Naive thymus-derived CD4-positive, alpha-beta T cell (primary cell): ENCODE data around the gene PIGZ. TPM values are rescaled to one million over a fixed set of nuclear protein-coding genes. Genes with fewer than 3 reads are reported as not detected.

Experiments used
- ATAC-seq: fragments of 150-1000 bp; cut with Tn5 transposase; 2 replicates; pipeline ENCODE4 v1.10.0; 2021; ENCODE audit warnings: mild to moderate bottlenecking, moderate library complexity
- CTCF ChIA-PET: fragments of 350-600 bp; sonication (Branson Sonifier 250); formaldehyde crosslinking; loops from one replicate; lab custom pipeline; 2021; ENCODE audit warnings: antibody characterized with exemption; lab: Charles Lee
- POLR2A ChIA-PET: fragments of 350-600 bp; sonication (Branson Sonifier 250); formaldehyde crosslinking; loops from one replicate; lab custom pipeline; 2021; ENCODE audit warnings: antibody characterized with exemption, inconsistent platforms; lab: Charles Lee
- DNase-seq, 9 donors: peaks; one replicate each; pipeline versions ENCODE4 v3.0.0 to v3.0.0-alpha.2; 2020 to 2022; ENCODE audit warnings: mixed read lengths in 1 of 9
- H3K27ac ChIP-seq: one replicate; pipeline ENCODE4 v1.7.0; 2013; ENCODE audit warnings: mild to moderate bottlenecking, low read depth, low read length, moderate library complexity
- H3K27me3 ChIP-seq, 2 donors: one replicate each; pipeline ENCODE4 v1.7.0; 2013; ENCODE audit warnings: low read length in 2 of 2, mild to moderate bottlenecking in 2 of 2, moderate library complexity in 2 of 2; ENCODE audit not compliant: control insufficient read depth in 2 of 2, insufficient read depth in 2 of 2
- H3K36me3 ChIP-seq, 3 experiments: 1 replicate in 2 of 3; 2 replicates in 1 of 3; pipeline ENCODE4 v1.7.0; 2013; ENCODE audit warnings: low read length in 3 of 3, mild to moderate bottlenecking in 3 of 3, moderate library complexity in 1 of 3; ENCODE audit not compliant: insufficient read depth in 3 of 3, control insufficient read depth in 2 of 3
- H3K4me1 ChIP-seq, 2 donors: one replicate each; pipeline ENCODE4 v1.7.0; 2013; ENCODE audit warnings: low read length in 2 of 2, mild to moderate bottlenecking in 2 of 2, moderate library complexity in 1 of 2; ENCODE audit not compliant: control insufficient read depth in 2 of 2, insufficient read depth in 2 of 2
- H3K4me3 ChIP-seq: 2 replicates; pipeline ENCODE4 v1.7.0; 2013; ENCODE audit warnings: mild to moderate bottlenecking, low read length
- H3K9me3 ChIP-seq, 3 experiments: 1 replicate in 2 of 3; 2 replicates in 1 of 3; pipeline ENCODE4 v1.7.0; 2013; ENCODE audit warnings: low read length in 3 of 3; ENCODE audit not compliant: control insufficient read depth in 2 of 3
- H3K27ac Mint-ChIP-seq, 9 donors: one replicate each; pipeline ENCODE4 v1.8.0; 2020 to 2022; ENCODE audit warnings: mixed read lengths in 9 of 9, mild to moderate bottlenecking in 8 of 9, moderate library complexity in 5 of 9, inconsistent platforms in 2 of 9
- H3K27me3 Mint-ChIP-seq, 5 donors: one replicate each; pipeline ENCODE4 v1.8.0; 2021 to 2022; ENCODE audit warnings: mixed read lengths in 5 of 5, mild to moderate bottlenecking in 1 of 5
- H3K36me3 Mint-ChIP-seq, 5 donors: one replicate each; pipeline ENCODE4 v1.8.0; 2020 to 2022; ENCODE audit warnings: mixed read lengths in 5 of 5, mild to moderate bottlenecking in 3 of 5, inconsistent platforms in 1 of 5
- H3K4me1 Mint-ChIP-seq, 7 donors: one replicate each; pipeline ENCODE4 v1.8.0; 2020 to 2022; ENCODE audit warnings: mixed read lengths in 7 of 7, mild to moderate bottlenecking in 3 of 7, inconsistent platforms in 1 of 7
- H3K4me3 Mint-ChIP-seq, 10 donors: one replicate each; pipeline ENCODE4 v1.8.0; 2020 to 2022; ENCODE audit warnings: mild to moderate bottlenecking in 10 of 10, mixed read lengths in 10 of 10, moderate library complexity in 6 of 10, inconsistent platforms in 2 of 10
- H3K9me3 Mint-ChIP-seq, 11 donors: one replicate each; pipeline ENCODE4 v1.8.0; 2020 to 2022; ENCODE audit warnings: mixed read lengths in 11 of 11, mild to moderate bottlenecking in 4 of 11, inconsistent platforms in 1 of 11, moderate library complexity in 1 of 11
- intact Hi-C, 2 donors: fragments of 100-400 bp; cut with micrococcal nuclease; formaldehyde crosslinking; loops; one replicate each; pipeline ENCODE4 v1.15.1; 2023
- polyA plus RNA-seq, 2 donors: library from polyadenylated mRNA; unstranded; fragments of 300-500 nt; fragmentation: Illumina TruSeq; gene quantifications; one replicate each; pipeline ENCODE4 v1.2.3, GENCODE V29; 2021
- total RNA-seq, 6 experiments: library from RNA in 5 of 6; stranded (reverse) in 5 of 6; gene quantifications; 1 replicate in 5 of 6; 2 replicates in 1 of 6; pipeline ENCODE4 v1.2.3 and lab custom pipeline; 2021 to 2026

PIGZ gene
- total and polyA plus RNA-seq, 7 experiments from 2014 or later, result 0.20 to 2.7 (median 0.78) TPM; not detected in 1

DNA sequence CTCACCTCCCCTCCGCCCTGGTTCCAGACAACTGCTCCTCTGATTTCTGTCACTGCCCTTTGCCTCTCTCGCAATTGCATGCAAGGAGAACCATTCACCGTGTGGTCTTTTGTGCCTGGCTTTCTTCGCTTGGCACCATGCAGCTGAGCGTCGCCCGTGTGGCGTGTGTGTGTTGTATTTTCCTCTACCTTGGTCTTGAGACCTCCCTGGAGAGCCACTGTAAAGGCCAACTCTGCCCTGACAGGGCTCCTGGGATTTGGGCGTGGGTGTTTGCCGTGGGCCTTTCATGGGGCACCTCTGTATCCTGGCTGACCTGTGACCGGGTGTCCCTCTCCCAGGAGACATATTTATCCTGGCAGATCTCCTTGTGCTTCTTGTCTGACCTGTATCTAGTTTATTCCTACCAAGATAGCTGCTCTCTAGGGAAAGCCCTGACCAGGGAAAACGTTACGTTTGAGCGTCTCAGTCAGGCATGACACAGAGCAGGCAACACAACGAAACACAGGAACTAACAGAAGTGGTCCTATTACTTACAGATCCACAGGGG, 2.0 kb upstream of the PIGZ start:
- Mint-ChIP-seq H3K4me3 (peak overlapping the region; percentile 63 to 88 (median 82)), H3K4me1 (peaks cover 0 to 14% (median 6%) of the 10 kb centered on the region in 7 donors), H3K27ac (peak overlapping the region in 3 of 9 donors; percentile 32 to 53 (median 44)), H3K9me3 (no peaks in the 10 kb centered on the region), H3K27me3 (peaks cover 0 to 12% (median 4%) of the 10 kb centered on the region in 5 donors), H3K36me3 (peaks cover 0 to 11% (median 0%) of the 10 kb centered on the region in 5 donors)
- DNase-seq, result no peak
- Histone ChIP-seq H3K27ac (no peak overlapping the region), H3K4me1 (no peaks in the 10 kb centered on the region), H3K27me3 (no peaks in the 10 kb centered on the region), H3K36me3 (no peaks in the 10 kb centered on the region), H3K9me3 (no peaks in the 10 kb centered on the region), H3K4me3 (no peak overlapping the region)
- ATAC-seq, result no peak
- ChIA-PET CTCF (interaction anchor here (0.8 to 1.5 kb wide), 5 partner anchors 29 to 135 kb away, joined by 3 to 16 read pairs (median 4); no protein-coding TSS in a partner anchor), POLR2A (interaction anchor here (1.7 kb wide), 1 partner anchor 28 kb away, joined by 9 read pairs; the partner anchor contains the start of gene NCBP2)
- intact Hi-C loops, result loop anchor here (1.0 to 5.0 kb wide), 3 partner anchors 32 to 433 kb away; no protein-coding TSS in a partner anchor

GRCh38 chr3:196969660-196970546, 1.3 kb upstream of the PIGZ start:
- POLR2A ChIA-PET, result interaction anchor here (1.7 kb wide), 1 partner anchor 27 kb away, joined by 9 read pairs; the partner anchor contains the start of gene NCBP2
- no peaks in the 10 kb centered on the region for H3K4me1 ChIP-seq
- peaks cover 0 to 12% (median 4%) of the 10 kb centered on the region in 5 donors for H3K27me3 Mint-ChIP-seq
- intact Hi-C loops, result loop anchor here (1.0 to 5.0 kb wide), 8 partner anchors 28 to 717 kb away; partner anchors contain the start of genes NCBP2 (in 2 of the 2) and PAK2 (in 1 of the 2)
- peak; percentile 88 for ATAC-seq
- H3K27ac ChIP-seq, result no peak overlapping the region
- peak overlapping the region in 3 of 9 donors; percentile 32 to 53 (median 44) for H3K27ac Mint-ChIP-seq
- peaks cover 0 to 14% (median 0%) of the 10 kb centered on the region in 5 donors for H3K36me3 Mint-ChIP-seq
- CTCF ChIA-PET, result interaction anchor here (0.6 to 1.5 kb wide), 7 partner anchors 29 to 432 kb away, joined by 3 to 16 read pairs (median 4); no protein-coding TSS in a partner anchor
- no peaks in the 10 kb centered on the region for H3K9me3 ChIP-seq
- DNase-seq, result peak; percentile 43 to 89 (median 66)
- no peaks in the 10 kb centered on the region for H3K9me3 Mint-ChIP-seq
- H3K4me1 Mint-ChIP-seq, result peaks cover 0 to 14% (median 6%) of the 10 kb centered on the region in 7 donors
- H3K4me3 Mint-ChIP-seq, result peak overlapping the region; percentile 63 to 88 (median 82)
- no peaks in the 10 kb centered on the region for H3K27me3 ChIP-seq
- no peaks in the 10 kb centered on the region for H3K36me3 ChIP-seq
- peak overlapping the region; percentile 48 for H3K4me3 ChIP-seq

- peak; percentile 45 for ATAC-seq
- Mint-ChIP-seq H3K27me3 (peaks cover 0 to 12% (median 4%) of the 10 kb centered on the region in 5 donors), H3K27ac (peak overlapping the region in 1 of 9 donors; percentile 84), H3K4me3 (peak overlapping the region; percentile 57 to 92 (median 84)), H3K4me1 (peaks cover 0 to 14% (median 6%) of the 10 kb centered on the region in 7 donors), H3K36me3 (peaks cover 0 to 14% (median 0%) of the 10 kb centered on the region in 5 donors), H3K9me3 (no peaks in the 10 kb centered on the region)
- peak overlapping the region; percentile 48 for H3K4me3 ChIP-seq
- intact Hi-C loops, result loop anchor here (1.0 kb wide), 6 partner anchors 27 to 716 kb away; partner anchors contain the start of genes NCBP2 (in 2 of the 2) and PAK2 (in 1 of the 2)
- DNase-seq, result peak in 7 of 9 donors; percentile 26 to 70 (median 32)
- ChIA-PET CTCF (interaction anchor here (0.9 to 1.4 kb wide), 4 partner anchors 76 to 431 kb away, joined by 3 to 16 read pairs (median 4); no protein-coding TSS in a partner anchor), POLR2A (interaction anchor here (1.7 kb wide), 1 partner anchor 27 kb away, joined by 9 read pairs; the partner anchor contains the start of gene NCBP2)
- no peaks in the 10 kb centered on the region for H3K36me3 ChIP-seq
- H3K4me1 ChIP-seq, result no peaks in the 10 kb centered on the region
- H3K9me3 ChIP-seq, result no peaks in the 10 kb centered on the region
- no peaks in the 10 kb centered on the region for H3K27me3 ChIP-seq
- H3K27ac ChIP-seq, result peak overlapping the region; percentile 51
These were observed 564 bp upstream of the PIGZ start for GRCh38 chr3:196969134-196969659.

DNA sequence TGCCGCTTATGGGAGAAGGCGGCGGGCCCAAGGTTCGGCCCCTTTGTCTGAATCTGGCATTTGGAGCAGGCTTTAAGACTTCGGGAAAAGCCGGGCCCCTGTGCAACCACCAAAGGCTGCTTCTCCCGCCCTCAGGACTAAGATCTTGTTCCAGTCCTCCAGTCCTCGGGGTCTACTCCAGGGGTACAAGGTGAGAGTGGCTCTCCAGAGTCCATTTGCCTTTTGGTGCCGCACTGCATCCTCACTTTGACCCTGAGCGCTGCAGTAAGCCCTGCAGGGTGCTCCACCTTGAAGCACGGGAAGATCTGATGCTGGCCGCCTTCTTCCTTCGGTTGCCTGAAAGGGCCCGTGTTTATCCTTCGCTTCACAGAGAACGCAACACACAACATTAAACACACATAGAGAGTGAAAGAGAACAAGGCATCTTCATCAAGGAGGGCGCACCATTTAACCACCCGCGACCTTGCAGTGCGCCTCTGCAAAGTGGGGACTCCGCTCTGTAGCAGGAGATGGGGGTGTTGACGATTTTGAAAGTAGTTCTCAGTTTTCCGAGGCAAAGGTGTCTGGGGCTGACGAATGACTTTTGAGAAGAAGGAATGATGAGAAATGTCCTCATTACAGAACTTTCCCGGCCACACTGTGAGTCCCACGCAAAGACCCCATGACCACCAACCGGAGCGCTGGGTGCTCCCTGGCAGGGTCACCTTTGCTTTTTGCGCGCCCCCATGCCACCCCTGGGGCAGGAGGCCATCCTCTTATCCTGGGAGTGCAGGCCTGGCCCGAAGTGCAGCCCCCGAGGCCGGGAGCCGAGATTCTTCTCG, 1.0 kb downstream of the PIGZ start:
- intact Hi-C loops, result loop anchor here in 1 of 2 donors (1.0 kb wide), 1 partner anchor 358 kb away; no protein-coding TSS in a partner anchor
- no peaks in the 10 kb centered on the region for H3K4me1 ChIP-seq
- H3K9me3 ChIP-seq, result no peaks in the 10 kb centered on the region
- Mint-ChIP-seq H3K36me3 (peaks cover 0 to 14% (median 0%) of the 10 kb centered on the region in 5 donors), H3K27me3 (peaks cover 0 to 12% (median 4%) of the 10 kb centered on the region in 5 donors), H3K4me1 (peaks cover 0 to 14% (median 6%) of the 10 kb centered on the region in 7 donors), H3K27ac (peak overlapping the region in 2 of 9 donors; percentile 58 to 77), H3K9me3 (no peaks in the 10 kb centered on the region), H3K4me3 (peak overlapping the region; percentile 20 to 83 (median 76))
- ChIA-PET POLR2A (no interaction called here), CTCF (no interaction called here)
- ATAC-seq, result no peak
- DNase-seq, result no peak
- H3K36me3 ChIP-seq, result no peaks in the 10 kb centered on the region
- H3K27ac ChIP-seq, result no peak overlapping the region
- no peaks in the 10 kb centered on the region for H3K27me3 ChIP-seq
- peak overlapping the region; percentile 17 for H3K4me3 ChIP-seq

DNA sequence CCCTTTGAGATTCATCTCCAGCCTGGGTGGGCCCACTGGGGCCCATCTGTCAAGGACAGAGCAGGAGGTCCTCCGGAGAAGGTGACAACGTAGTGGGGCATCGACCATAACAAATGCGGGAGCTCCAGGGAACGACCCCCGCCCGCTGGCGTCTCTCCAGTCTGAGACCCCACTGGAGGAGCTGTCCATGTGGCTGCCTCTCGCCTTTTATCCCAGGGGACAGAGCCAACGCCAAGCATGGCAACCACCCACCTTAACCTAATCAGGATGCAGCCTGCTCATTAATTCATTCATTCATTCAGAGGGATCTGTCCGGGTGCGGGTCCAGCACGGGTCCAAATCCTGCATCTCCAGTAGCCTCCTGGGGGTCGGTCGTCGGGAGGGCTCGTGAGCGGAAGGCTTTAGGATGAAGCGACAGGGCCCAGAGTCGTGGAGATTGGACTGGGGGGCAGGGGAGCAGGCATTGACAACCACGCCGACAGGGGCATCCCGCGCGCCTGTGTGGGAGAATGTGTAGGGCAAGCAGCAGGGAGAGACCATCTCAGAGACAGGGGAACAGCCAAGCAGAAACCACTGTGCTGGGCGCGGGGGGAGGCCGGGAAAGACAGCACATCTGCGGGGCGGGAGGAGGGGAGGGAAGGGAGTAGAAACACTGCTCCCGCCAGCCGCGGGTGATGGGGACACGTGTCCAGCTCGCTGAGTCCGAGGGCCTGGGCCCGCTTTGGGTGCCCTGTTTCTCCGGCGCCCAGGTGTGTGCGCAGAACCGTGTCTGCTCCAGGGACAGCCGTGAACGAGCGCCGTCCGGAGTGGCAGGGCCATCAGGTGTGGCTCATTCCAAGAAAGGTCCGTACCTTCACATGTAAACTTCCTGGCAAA, 1.9 kb downstream of the PIGZ start:
- ChIA-PET POLR2A (no interaction called here), CTCF (no interaction called here)
- Mint-ChIP-seq H3K27me3 (peaks cover 0 to 12% (median 4%) of the 10 kb centered on the region in 5 donors), H3K4me3 (peak overlapping the region in 6 of 10 donors; percentile 12 to 80 (median 41)), H3K36me3 (peaks cover 0 to 14% (median 0%) of the 10 kb centered on the region in 5 donors), H3K9me3 (no peaks in the 10 kb centered on the region), H3K4me1 (peaks cover 0 to 14% (median 6%) of the 10 kb centered on the region in 7 donors), H3K27ac (no peak overlapping the region)
- H3K9me3 ChIP-seq, result no peaks in the 10 kb centered on the region
- DNase-seq, result no peak
- ATAC-seq, result no peak
- no peaks in the 10 kb centered on the region for H3K27me3 ChIP-seq
- no peak overlapping the region for H3K27ac ChIP-seq
- intact Hi-C loops, result no loop called here
- no peak overlapping the region for H3K4me3 ChIP-seq
- H3K4me1 ChIP-seq, result no peaks in the 10 kb centered on the region
- H3K36me3 ChIP-seq, result no peaks in the 10 kb centered on the region
